ENCODE measurements around the gene MON1B. TPM values are rescaled to one million over a fixed set of nuclear protein-coding genes. Genes with fewer than 3 reads are reported as not detected.

The MON1B gene
- polyA plus RNA-seq, 1 donor (not counting 4 experiments of a cell fraction or from before 2014, with no cell fraction given): 9.7 TPM

DNA sequence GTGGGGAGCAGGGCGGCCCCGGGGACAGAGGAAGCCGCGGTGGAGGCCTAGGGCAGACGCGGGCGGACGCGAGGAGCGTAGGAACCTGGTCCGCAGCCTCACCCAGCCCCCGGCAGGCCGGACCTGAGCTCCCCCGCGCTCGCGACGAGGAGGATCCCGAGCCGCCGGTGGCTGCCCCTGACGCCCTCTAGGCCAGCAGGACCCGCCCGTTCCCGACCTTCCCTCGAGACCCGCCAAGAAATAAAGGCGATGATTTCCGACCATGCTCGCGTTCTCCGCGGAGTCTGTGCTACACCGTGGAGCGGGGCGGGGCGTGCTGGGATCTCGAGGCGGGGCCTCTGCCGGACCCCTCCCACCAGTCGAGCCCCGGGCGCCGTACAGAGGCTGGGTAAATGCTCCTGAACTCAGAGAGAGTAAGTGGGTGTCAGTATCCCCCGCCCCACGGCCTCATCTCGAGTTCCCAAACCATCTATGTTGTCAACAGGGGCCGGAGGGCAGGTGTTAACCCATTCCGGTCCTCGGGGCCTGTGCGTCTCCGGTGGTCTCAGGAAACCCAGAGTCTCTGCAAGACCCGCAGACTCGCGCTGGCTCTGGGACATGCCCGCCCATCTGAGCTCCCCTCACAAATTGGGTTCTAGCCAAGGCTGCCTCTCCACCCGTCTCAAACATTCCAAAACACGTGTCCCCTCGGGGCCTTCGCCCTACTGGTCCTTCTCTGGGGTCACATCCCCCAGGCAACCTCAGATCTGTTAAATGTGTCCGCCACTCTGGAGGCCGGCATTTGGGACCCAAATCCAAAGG lies 22.0 kb downstream of the MON1B start:
- H3K9ac ChIP-seq (ENCODE audit: control insufficient read depth, extremely low read depth, insufficient read depth, low read length): peak overlapping the region; percentile 64
- peak overlapping the region; percentile 71 for H3K4me2 ChIP-seq (ENCODE audit: control insufficient read depth, extremely low read depth, insufficient read depth, low read depth, low read length)
- no peaks in the 10 kb centered on the region for H3K79me2 ChIP-seq (ENCODE audit: control insufficient read depth, insufficient read depth, low read length)
- H3K27ac ChIP-seq (ENCODE audit: control insufficient read depth, insufficient read depth, low read length): peak overlapping the region; percentile 22
- FAIRE-seq (peak; percentile 41), DNase-seq (ENCODE audit: low read depth, low spot score) (no peak)
- H3K9me3 ChIP-seq (ENCODE audit: control insufficient read depth, low read depth, low read length): no peaks in the 10 kb centered on the region
- dilution Hi-C loops (cut with MboI; ENCODE audit: extremely low pct_ligation_motif_present, low sequenced_read_pairs): no loop called here
- peaks cover 2% of the 10 kb centered on the region for H3K9me1 ChIP-seq (ENCODE audit: control insufficient read depth, extremely low read depth, insufficient read depth, low read length)
- no peaks in the 10 kb centered on the region for H4K20me1 ChIP-seq (ENCODE audit: control insufficient read depth, extremely low read depth, insufficient read depth, low read length)
- TF ChIP-seq, protein P1, sequence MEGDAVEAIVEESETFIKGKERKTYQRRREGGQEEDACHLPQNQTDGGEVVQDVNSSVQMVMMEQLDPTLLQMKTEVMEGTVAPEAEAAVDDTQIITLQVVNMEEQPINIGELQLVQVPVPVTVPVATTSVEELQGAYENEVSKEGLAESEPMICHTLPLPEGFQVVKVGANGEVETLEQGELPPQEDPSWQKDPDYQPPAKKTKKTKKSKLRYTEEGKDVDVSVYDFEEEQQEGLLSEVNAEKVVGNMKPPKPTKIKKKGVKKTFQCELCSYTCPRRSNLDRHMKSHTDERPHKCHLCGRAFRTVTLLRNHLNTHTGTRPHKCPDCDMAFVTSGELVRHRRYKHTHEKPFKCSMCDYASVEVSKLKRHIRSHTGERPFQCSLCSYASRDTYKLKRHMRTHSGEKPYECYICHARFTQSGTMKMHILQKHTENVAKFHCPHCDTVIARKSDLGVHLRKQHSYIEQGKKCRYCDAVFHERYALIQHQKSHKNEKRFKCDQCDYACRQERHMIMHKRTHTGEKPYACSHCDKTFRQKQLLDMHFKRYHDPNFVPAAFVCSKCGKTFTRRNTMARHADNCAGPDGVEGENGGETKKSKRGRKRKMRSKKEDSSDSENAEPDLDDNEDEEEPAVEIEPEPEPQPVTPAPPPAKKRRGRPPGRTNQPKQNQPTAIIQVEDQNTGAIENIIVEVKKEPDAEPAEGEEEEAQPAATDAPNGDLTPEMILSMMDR (optimal IDR thresholded peaks at IDR 0.05 in 1 of 3, IDR thresholded peaks at IDR 0.05 in 1 of 3, conservative IDR thresholded peaks at IDR 0.05 in 1 of 3; ENCODE audit: extremely low read depth in 1 of 3, insufficient read depth in 2 of 3, low read length in 3 of 3): no peak
- peak overlapping the region; percentile 55 to 69 (median 59) for H3K4me3 ChIP-seq (ENCODE audit: control insufficient read depth in 2 of 3, extremely low read depth in 1 of 3, insufficient read depth in 2 of 3, low read depth in 1 of 3, low read length in 3 of 3)
- H2AFZ ChIP-seq (ENCODE audit: control insufficient read depth, low read length): peak overlapping the region; percentile 87
- H3K36me3 ChIP-seq (ENCODE audit: control insufficient read depth in 2 of 2, extremely low read depth in 1 of 2, insufficient read depth in 2 of 2, low read length in 2 of 2): no peaks in the 10 kb centered on the region
- H3K27me3 ChIP-seq (ENCODE audit: control insufficient read depth, extremely low read depth, insufficient read depth, low read length): no peaks in the 10 kb centered on the region
- H3K4me1 ChIP-seq (ENCODE audit: control insufficient read depth, extremely low read depth, insufficient read depth, low read length): peaks cover 12% of the 10 kb centered on the region

DNA sequence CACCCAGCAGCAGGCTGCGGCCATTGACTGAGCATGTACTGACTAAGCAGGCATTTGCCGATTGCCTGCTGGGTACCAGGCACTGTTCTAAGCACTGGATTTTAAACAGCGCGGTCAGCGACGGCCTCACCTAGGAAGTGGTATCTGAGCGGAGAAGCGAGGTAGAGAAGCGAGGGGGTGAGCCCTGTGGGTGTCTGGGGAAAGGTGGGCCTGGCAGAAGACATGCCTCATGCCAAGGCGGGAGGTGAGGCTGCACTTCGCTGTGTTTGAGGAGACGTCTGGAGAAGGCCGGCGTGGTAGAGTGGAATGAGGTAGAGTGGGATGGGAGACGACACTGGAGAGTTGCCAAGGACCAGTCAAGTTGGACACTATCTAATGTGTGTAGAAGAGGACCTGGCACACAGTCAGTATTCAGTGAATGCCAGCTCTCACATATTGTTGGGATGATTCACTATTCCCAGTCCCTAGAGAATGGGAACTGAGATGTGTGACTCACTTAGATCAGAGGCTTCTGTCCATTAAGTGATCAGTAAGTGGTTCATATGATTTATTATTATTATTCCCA lies 22.6 kb downstream of the MON1B start:
- TF ChIP-seq, protein P1 (optimal IDR thresholded peaks at IDR 0.05 in 1 of 3, IDR thresholded peaks at IDR 0.05 in 1 of 3, conservative IDR thresholded peaks at IDR 0.05 in 1 of 3; ENCODE audit: extremely low read depth in 1 of 3, insufficient read depth in 2 of 3, low read length in 3 of 3): no peak
- DNase-seq (ENCODE audit: low read depth, low spot score) (peak; percentile 82), FAIRE-seq (peak; percentile 97)
- peaks cover 12% of the 10 kb centered on the region for H3K4me1 ChIP-seq (ENCODE audit: control insufficient read depth, extremely low read depth, insufficient read depth, low read length)
- no peak overlapping the region for H3K4me3 ChIP-seq (ENCODE audit: control insufficient read depth in 2 of 3, extremely low read depth in 1 of 3, insufficient read depth in 2 of 3, low read depth in 1 of 3, low read length in 3 of 3)
- H2AFZ ChIP-seq (ENCODE audit: control insufficient read depth, low read length): no peak overlapping the region
- no peaks in the 10 kb centered on the region for H3K36me3 ChIP-seq (ENCODE audit: control insufficient read depth in 2 of 2, extremely low read depth in 1 of 2, insufficient read depth in 2 of 2, low read length in 2 of 2)
- dilution Hi-C loops (cut with MboI; ENCODE audit: extremely low pct_ligation_motif_present, low sequenced_read_pairs): no loop called here
- no peaks in the 10 kb centered on the region for H3K79me2 ChIP-seq (ENCODE audit: control insufficient read depth, insufficient read depth, low read length)
- peaks cover 2% of the 10 kb centered on the region for H3K9me1 ChIP-seq (ENCODE audit: control insufficient read depth, extremely low read depth, insufficient read depth, low read length)
- H3K4me2 ChIP-seq (ENCODE audit: control insufficient read depth, extremely low read depth, insufficient read depth, low read depth, low read length): peak overlapping the region; percentile 71
- no peaks in the 10 kb centered on the region for H3K9me3 ChIP-seq (ENCODE audit: control insufficient read depth, low read depth, low read length)
- H3K9ac ChIP-seq (ENCODE audit: control insufficient read depth, extremely low read depth, insufficient read depth, low read length): no peak overlapping the region
- H4K20me1 ChIP-seq (ENCODE audit: control insufficient read depth, extremely low read depth, insufficient read depth, low read length): no peaks in the 10 kb centered on the region
- H3K27ac ChIP-seq (ENCODE audit: control insufficient read depth, insufficient read depth, low read length): peak overlapping the region; percentile 22
- no peaks in the 10 kb centered on the region for H3K27me3 ChIP-seq (ENCODE audit: control insufficient read depth, extremely low read depth, insufficient read depth, low read length)
